Lower lobe of right lung (tissue), 2 donors: ENCODE data around the gene SRL. TPM values are rescaled to one million over a fixed set of nuclear protein-coding genes. Genes with fewer than 3 reads are reported as not detected.

Source experiments
- ATAC-seq, 2 donors: fragments of 200-7000 bp; cut with Tn5 transposase; one replicate each; pipeline ENCODE4 v1.9.1; 2020 to 2022; ENCODE audit warnings: mild to moderate bottlenecking in 2 of 2, moderate library complexity in 2 of 2
- DNase-seq: peaks from one replicate; pipeline ENCODE4 v3.0.0-alpha.2; 2020
- H3K27ac ChIP-seq: fragments of 200-600 bp; one replicate; pipeline ENCODE4 v1.8.0; 2022
- H3K27me3 ChIP-seq: fragments of 200-600 bp; one replicate; pipeline ENCODE4 v1.8.0; 2022; ENCODE audit warnings: low read depth
- H3K36me3 ChIP-seq: fragments of 200-600 bp; one replicate; pipeline ENCODE4 v1.8.0; 2022; ENCODE audit warnings: mild to moderate bottlenecking
- H3K4me1 ChIP-seq: fragments of 200-600 bp; one replicate; pipeline ENCODE4 v1.8.0; 2022
- H3K4me3 ChIP-seq: fragments of 200-600 bp; one replicate; pipeline ENCODE4 v1.8.0; 2022; ENCODE audit warnings: mild to moderate bottlenecking
- H3K9me3 ChIP-seq: fragments of 200-600 bp; one replicate; pipeline ENCODE4 v1.8.0; 2022
- intact Hi-C: fragments of 100-400 bp; cut with DNase I; formaldehyde crosslinking; loops from one replicate; pipeline ENCODE4 v1.11.0; 2022
- total RNA-seq: library from RNA; stranded (reverse); fragmentation: NEBNext Ultra II Directional; extraction: Animal tissue kit (Norgen Biotek cat#: 25700); gene quantifications from one replicate; pipeline ENCODE4 v1.2.1, GENCODE V29; 2021
- TF ChIP-seq, protein P1 (sequence below): fragments of 200-600 bp; IDR thresholded peaks from one replicate; pipeline ENCODE4 v1.8.0; 2022; ENCODE audit warnings: antibody characterized with exemption, mild to moderate bottlenecking
- donor health status: DM: no; HTN: yes; CAD: no; lungs with severe emphysema.

Gene SRL
- total RNA-seq, 1 donor from 2014 or later: 1.4 TPM

DNA sequence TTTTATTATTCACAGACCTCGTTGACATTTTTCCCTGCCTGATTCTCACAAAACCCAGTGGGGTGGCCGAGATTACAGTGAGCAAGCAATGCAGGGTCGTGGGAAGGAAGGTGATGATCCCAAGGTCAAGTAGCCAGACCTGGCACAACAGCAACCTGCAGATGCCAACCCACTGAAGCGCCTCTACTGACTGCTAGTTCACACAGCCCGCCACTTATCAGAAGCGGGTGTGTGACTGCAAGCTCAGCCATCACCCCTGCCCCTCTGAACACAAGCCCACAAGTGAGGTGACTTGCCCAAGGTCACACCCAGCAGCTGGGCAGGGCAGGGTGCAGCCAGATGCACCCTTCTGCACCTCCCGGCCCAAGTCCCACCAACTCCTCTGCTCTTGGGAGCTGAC, 23.8 kb upstream of the SRL start:
- Histone ChIP-seq H3K4me3 (no peak overlapping the region), H3K9me3 (no peaks in the 10 kb centered on the region), H3K4me1 (peaks cover 13% of the 10 kb centered on the region), H3K27ac (no peak overlapping the region), H3K36me3 (peaks cover 15% of the 10 kb centered on the region), H3K27me3 (no peaks in the 10 kb centered on the region)
- TF ChIP-seq, protein P1, sequence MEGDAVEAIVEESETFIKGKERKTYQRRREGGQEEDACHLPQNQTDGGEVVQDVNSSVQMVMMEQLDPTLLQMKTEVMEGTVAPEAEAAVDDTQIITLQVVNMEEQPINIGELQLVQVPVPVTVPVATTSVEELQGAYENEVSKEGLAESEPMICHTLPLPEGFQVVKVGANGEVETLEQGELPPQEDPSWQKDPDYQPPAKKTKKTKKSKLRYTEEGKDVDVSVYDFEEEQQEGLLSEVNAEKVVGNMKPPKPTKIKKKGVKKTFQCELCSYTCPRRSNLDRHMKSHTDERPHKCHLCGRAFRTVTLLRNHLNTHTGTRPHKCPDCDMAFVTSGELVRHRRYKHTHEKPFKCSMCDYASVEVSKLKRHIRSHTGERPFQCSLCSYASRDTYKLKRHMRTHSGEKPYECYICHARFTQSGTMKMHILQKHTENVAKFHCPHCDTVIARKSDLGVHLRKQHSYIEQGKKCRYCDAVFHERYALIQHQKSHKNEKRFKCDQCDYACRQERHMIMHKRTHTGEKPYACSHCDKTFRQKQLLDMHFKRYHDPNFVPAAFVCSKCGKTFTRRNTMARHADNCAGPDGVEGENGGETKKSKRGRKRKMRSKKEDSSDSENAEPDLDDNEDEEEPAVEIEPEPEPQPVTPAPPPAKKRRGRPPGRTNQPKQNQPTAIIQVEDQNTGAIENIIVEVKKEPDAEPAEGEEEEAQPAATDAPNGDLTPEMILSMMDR: no peak
- ATAC-seq: no peak
- intact Hi-C loops: no loop called here
- no peak for DNase-seq

- DNase-seq: no peak
These were observed 22.7 kb upstream of the SRL start for GRCh38 chr16:4264546-4264945.

DNA sequence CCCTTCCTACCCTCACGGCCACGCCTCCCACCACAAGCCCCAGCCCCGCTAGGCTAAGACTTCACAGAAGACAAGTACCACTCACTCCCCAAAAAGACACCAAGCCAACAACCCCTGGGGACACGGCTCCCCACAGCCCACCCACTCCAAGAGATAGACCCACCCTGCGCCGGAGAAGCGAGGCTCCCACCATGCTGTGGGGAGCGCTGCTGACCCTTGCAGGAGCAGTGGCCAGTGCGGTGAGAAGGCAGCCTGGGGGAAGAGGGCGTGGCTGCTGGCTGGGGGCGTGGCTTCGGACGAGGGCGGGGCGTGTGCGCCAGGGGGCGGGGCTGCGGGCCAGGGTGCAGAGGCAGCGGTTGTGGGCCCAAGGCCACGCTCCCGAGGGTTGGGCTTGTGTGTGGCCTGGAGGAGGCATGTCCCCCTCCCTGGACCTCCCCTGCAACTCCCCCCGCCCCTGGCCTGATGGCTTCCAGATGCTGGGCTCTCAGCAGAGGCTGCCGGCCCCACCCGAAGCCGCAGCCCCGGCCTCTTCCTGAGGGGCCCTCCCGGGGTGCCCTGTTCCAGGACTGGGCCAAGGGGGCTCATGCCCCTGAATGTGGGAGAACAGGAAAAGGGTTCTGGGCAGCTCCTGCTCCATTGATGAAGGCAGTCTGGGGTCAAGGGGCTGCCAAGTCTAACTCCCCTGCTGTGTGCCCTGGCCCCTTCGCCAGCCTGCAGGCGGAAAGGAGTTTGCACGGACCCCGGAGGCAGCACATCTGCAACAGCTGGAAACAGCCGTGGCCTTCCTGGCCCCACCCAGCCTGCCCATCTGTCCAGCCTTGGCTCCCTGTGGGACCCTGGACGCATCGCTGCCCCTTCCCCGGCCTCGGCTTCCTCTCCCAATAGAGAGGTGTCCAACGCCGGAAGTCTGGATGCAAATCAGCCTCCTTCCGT, 21.9 kb upstream of the SRL start:
- ATAC-seq (peak; percentile 59 to 78), DNase-seq (peak; percentile 65)
- Histone ChIP-seq H3K27ac (peak overlapping the region; percentile 28), H3K4me3 (no peak overlapping the region), H3K4me1 (peaks cover 10% of the 10 kb centered on the region), H3K36me3 (peaks cover 20% of the 10 kb centered on the region), H3K9me3 (no peaks in the 10 kb centered on the region), H3K27me3 (no peaks in the 10 kb centered on the region)
- intact Hi-C loops: no loop called here
- TF ChIP-seq, protein P1: no peak

More at GRCh38 chr16:4264546-4264945, 22.7 kb upstream of the SRL start:
- H3K36me3 ChIP-seq: peaks cover 20% of the 10 kb centered on the region
- H3K27me3 ChIP-seq: no peaks in the 10 kb centered on the region
- TF ChIP-seq, protein P1: no peak
- ATAC-seq: no peak
- H3K27ac ChIP-seq: peak overlapping the region; percentile 28
- H3K4me3 ChIP-seq: no peak overlapping the region
- no peaks in the 10 kb centered on the region for H3K9me3 ChIP-seq
- H3K4me1 ChIP-seq: peaks cover 10% of the 10 kb centered on the region
- intact Hi-C loops: no loop called here

DNA sequence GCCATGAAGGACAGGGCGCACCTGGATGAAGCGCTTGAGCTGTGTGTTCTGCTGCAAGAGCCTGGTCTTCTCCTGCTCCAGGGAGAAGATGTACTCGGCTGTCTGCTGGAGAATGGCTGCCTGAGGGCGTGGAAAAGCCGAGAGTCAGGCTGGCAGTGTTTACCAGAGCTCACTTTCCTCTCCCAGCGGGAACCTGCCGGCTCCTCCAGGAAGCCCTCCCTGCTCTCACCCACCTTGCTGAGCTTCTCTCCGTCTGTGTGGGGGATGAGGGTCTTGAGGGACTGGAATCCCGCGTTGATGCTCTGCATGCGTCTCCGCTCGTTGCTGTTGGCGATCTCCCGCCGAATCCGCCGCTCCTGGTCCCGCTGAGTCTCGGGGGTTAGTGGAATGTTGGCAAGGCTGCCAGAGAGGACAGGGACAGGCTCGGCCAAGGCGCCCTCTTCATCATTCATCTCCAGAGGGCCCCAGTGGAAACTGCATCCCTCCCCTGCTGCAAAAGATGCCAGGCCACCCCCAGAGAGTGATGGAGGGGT, 20.5 kb upstream of the SRL start:
- Histone ChIP-seq H3K27ac (no peak overlapping the region), H3K9me3 (no peaks in the 10 kb centered on the region), H3K4me3 (no peak overlapping the region), H3K4me1 (peaks cover 10% of the 10 kb centered on the region), H3K27me3 (no peaks in the 10 kb centered on the region), H3K36me3 (peaks cover 32% of the 10 kb centered on the region)
- DNase-seq (no peak), ATAC-seq (no peak)
- TF ChIP-seq, protein P1: no peak
- intact Hi-C loops: no loop called here

DNA sequence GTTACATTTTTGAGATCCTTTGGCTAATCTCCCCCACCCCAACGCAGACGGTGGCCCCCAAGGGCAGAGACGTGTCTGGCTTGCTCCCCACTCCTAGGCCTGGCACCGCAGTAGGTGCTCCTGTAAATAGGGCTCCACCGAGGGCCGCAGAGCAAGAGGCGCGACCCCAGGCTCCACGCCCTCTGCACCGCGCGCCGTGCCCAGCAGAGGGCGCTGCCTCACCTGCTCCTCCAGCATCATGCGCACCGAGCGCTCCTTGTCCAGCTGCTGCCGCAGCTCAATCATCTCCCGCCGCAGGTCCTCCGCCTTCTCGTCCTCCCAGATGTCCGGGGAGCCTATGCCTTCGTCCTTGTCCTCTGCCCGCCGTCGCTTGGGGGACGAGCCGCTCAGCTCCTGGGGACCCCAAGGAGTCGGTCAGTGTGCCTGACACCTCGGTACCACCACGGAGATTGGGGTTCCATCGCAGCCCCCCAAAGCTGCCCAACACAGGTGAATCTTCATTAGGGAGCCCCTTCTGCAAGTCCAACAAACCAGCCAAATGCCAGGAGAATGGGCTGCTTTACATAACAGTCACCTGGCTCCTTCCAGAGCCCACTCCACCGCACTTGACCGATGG, 19.8 kb upstream of the SRL start:
- Histone ChIP-seq H3K36me3 (peaks cover 32% of the 10 kb centered on the region), H3K4me3 (no peak overlapping the region), H3K4me1 (peaks cover 10% of the 10 kb centered on the region), H3K9me3 (no peaks in the 10 kb centered on the region), H3K27me3 (no peaks in the 10 kb centered on the region), H3K27ac (no peak overlapping the region)
- DNase-seq: no peak
- intact Hi-C loops: no loop called here
- peak; percentile 35 to 48 for ATAC-seq
- TF ChIP-seq, protein P1: peak; percentile 51
